DOHH2 (cell line): ENCODE measurements around the gene SPTLC1.

ENCODE experiments used
- H3F3A ChIP-seq: fragments of 200-600 bp; sonication (generic), shearing (Covaris generic); 2 replicates; pipeline ENCODE4 v1.6.0; 2016; ENCODE audit warnings: antibody characterized with exemption, mild to moderate bottlenecking; ENCODE audit not compliant: control insufficient read depth, insufficient read depth
- H3K27ac ChIP-seq: fragments of 200-600 bp; sonication (generic); 2 replicates; pipeline ENCODE4 v1.5.1; 2014; ENCODE audit warnings: low read depth, mild to moderate bottlenecking, low read length, moderate library complexity
- H3K27me3 ChIP-seq: fragments of 200-600 bp; sonication (generic); 2 replicates; pipeline ENCODE4 v1.6.1; 2014; ENCODE audit warnings: mild to moderate bottlenecking, low read length, mixed read lengths; ENCODE audit not compliant: control insufficient read depth
- H3K36me3 ChIP-seq: fragments of 200-600 bp; sonication (generic); 2 replicates; pipeline ENCODE4 v1.6.1; 2014; ENCODE audit warnings: mild to moderate bottlenecking, low read length, moderate library complexity, mixed read lengths; ENCODE audit not compliant: control insufficient read depth
- H3K4me1 ChIP-seq: fragments of 200-600 bp; sonication (generic); 2 replicates; pipeline ENCODE4 v1.6.1; 2014; ENCODE audit warnings: mild to moderate bottlenecking, low read length, mixed read lengths; ENCODE audit not compliant: control insufficient read depth
- H3K4me2 ChIP-seq: fragments of 200-600 bp; sonication (generic); 2 replicates; pipeline ENCODE4 v1.6.0; 2014; ENCODE audit warnings: mild to moderate bottlenecking, low read length, moderate library complexity
- H3K4me3 ChIP-seq: fragments of 200-600 bp; sonication (generic); 2 replicates; pipeline ENCODE4 v1.5.1; 2014; ENCODE audit warnings: mild to moderate bottlenecking, low read length, mixed read lengths
- H3K79me2 ChIP-seq: fragments of 200-600 bp; sonication (generic); 2 replicates; pipeline ENCODE4 v1.6.1; 2014; ENCODE audit warnings: mild to moderate bottlenecking, low read length, mixed read lengths; ENCODE audit not compliant: control insufficient read depth
- H3K9me2 ChIP-seq: fragments of 200-600 bp; sonication (generic); replicated peaks from 2 replicates; pipeline ENCODE4 v1.6.1; 2014; ENCODE audit warnings: mild to moderate bottlenecking, low read length, mixed read lengths; ENCODE audit not compliant: control insufficient read depth
- H3K9me3 ChIP-seq: fragments of 200-600 bp; sonication (generic); 2 replicates; pipeline ENCODE4 v1.6.1; 2014; ENCODE audit warnings: antibody characterized with exemption, low read length, mixed read lengths; ENCODE audit not compliant: control insufficient read depth, insufficient read depth
- H4K20me1 ChIP-seq: fragments of 200-600 bp; sonication (generic); 2 replicates; pipeline ENCODE4 v1.6.0; 2014; ENCODE audit warnings: low read depth, mild to moderate bottlenecking, antibody characterized with exemption, low read length, moderate library complexity; ENCODE audit not compliant: control insufficient read depth, insufficient read depth
- CTCF ChIP-seq: fragments of 200-600 bp; sonication (generic); IDR thresholded peaks from one replicate; pipeline ENCODE4 v1.5.1; 2014; ENCODE audit warnings: antibody characterized with exemption, mild to moderate bottlenecking, low read depth, low read length; ENCODE audit not compliant: poor library complexity, severe bottlenecking
- EZH2phosphoT487 ChIP-seq: fragments of 200-600 bp; sonication (generic); IDR thresholded peaks from 2 replicates; pipeline ENCODE4 v1.6.1; 2017; ENCODE audit warnings: borderline replicate concordance, mild to moderate bottlenecking, antibody characterized with exemption, low read length, moderate library complexity, mixed read lengths

Gene SPTLC1

GRCh38 chr9:91986248-91986647, 129.0 kb downstream of the SPTLC1 start:
- H3K36me3 ChIP-seq: no peaks in the 10 kb centered on the region
- no peaks in the 10 kb centered on the region for H3K4me1 ChIP-seq
- H3K27me3 ChIP-seq: no peaks in the 10 kb centered on the region
- no peaks in the 10 kb centered on the region for H3F3A ChIP-seq
- no peak for TF ChIP-seq CTCF
- TF ChIP-seq EZH2phosphoT487: no peak
- H3K4me3 ChIP-seq: no peak overlapping the region
- H3K9me2 ChIP-seq: no peaks in the 10 kb centered on the region
- H3K79me2 ChIP-seq: no peaks in the 10 kb centered on the region
- no peaks in the 10 kb centered on the region for H4K20me1 ChIP-seq
- H3K27ac ChIP-seq: no peak overlapping the region
- no peak overlapping the region for H3K4me2 ChIP-seq
- no peaks in the 10 kb centered on the region; the same call in 1 of the 2 replicates for H3K9me3 ChIP-seq

- Histone ChIP-seq H4K20me1 (no peaks in the 10 kb centered on the region), H3K36me3 (no peaks in the 10 kb centered on the region), H3K4me1 (no peaks in the 10 kb centered on the region), H3K9me2 (no peaks in the 10 kb centered on the region), H3K79me2 (no peaks in the 10 kb centered on the region), H3K9me3 (no peaks in the 10 kb centered on the region; the same call in 1 of the 2 replicates), H3F3A (no peaks in the 10 kb centered on the region), H3K4me2 (no peak overlapping the region), H3K27me3 (no peaks in the 10 kb centered on the region), H3K27ac (no peak overlapping the region), H3K4me3 (no peak overlapping the region)
- TF ChIP-seq EZH2phosphoT487 (no peak), CTCF (no peak)
Measured at GRCh38 chr9:91985692-91986091, 129.5 kb downstream of the SPTLC1 start.
